Mesothelial cell of epicardium (in vitro differentiated cells): Measurements from ENCODE around the gene GPC6. TPM values are rescaled to one million over a fixed set of nuclear protein-coding genes. Genes with fewer than 3 reads are reported as not detected.

Experiments
- DNase-seq, 2 experiments: peaks; one replicate each; pipeline ENCODE4 v3.0.0; 2021; ENCODE audit warnings: low spot score in 2 of 2; ENCODE audit not compliant: unreplicated experiment in 2 of 2
- H3K27ac Mint-ChIP-seq: 2 replicates; pipeline ENCODE4 v1.8.0; 2021; ENCODE audit warnings: mixed read lengths
- H3K27me3 Mint-ChIP-seq: 2 replicates; pipeline ENCODE4 v1.8.0; 2021; ENCODE audit warnings: low read depth, mixed read lengths
- H3K36me3 Mint-ChIP-seq: 2 replicates; pipeline ENCODE4 v1.8.0; 2021; ENCODE audit warnings: mixed read lengths
- H3K4me1 Mint-ChIP-seq: 2 replicates; pipeline ENCODE4 v1.8.0; 2021; ENCODE audit warnings: mixed read lengths
- H3K4me3 Mint-ChIP-seq: 2 replicates; pipeline ENCODE4 v1.8.0; 2021; ENCODE audit warnings: mild to moderate bottlenecking, moderate library complexity, mixed read lengths
- H3K9me3 Mint-ChIP-seq: 2 replicates; pipeline ENCODE4 v1.8.0; 2021; ENCODE audit warnings: mixed read lengths
- CTCF ChIP-seq: fragments of 200-600 bp; sonication (generic); IDR thresholded peaks from one replicate; pipeline ENCODE4 v1.5.0; 2021; ENCODE audit warnings: antibody characterized with exemption; ENCODE audit not compliant: unreplicated experiment
- total RNA-seq: library from RNA; stranded (reverse); gene quantifications from 3 replicates; pipeline ENCODE4 v1.2.1, GENCODE V29; 2021

The GPC6 gene
- total RNA-seq, 1 donor from 2014 or later = 112 TPM

GRCh38 chr13:94315188-94315587 is 1088.6 kb downstream of the GPC6 start:
- DNase-seq = no peak
- Mint-ChIP-seq H3K36me3 (peaks cover 4% of the 10 kb centered on the region), H3K9me3 (no peaks in the 10 kb centered on the region), H3K27me3 (no peaks in the 10 kb centered on the region), H3K4me1 (peaks cover 30% of the 10 kb centered on the region), H3K4me3 (no peak overlapping the region), H3K27ac (no peak overlapping the region)
- TF ChIP-seq CTCF = no peak

GRCh38 chr13:94317063-94317491 is 1090.5 kb downstream of the GPC6 start:
- no peak overlapping the region for H3K4me3 Mint-ChIP-seq
- DNase-seq = no peak
- H3K27me3 Mint-ChIP-seq = no peaks in the 10 kb centered on the region
- H3K4me1 Mint-ChIP-seq = peaks cover 19% of the 10 kb centered on the region
- peaks cover 10% of the 10 kb centered on the region for H3K36me3 Mint-ChIP-seq
- peaks cover 11% of the 10 kb centered on the region for H3K9me3 Mint-ChIP-seq
- no peak for TF ChIP-seq CTCF
- peak overlapping the region; percentile 44 for H3K27ac Mint-ChIP-seq

- H3K27ac Mint-ChIP-seq = no peak overlapping the region
Measured at GRCh38 chr13:94318418-94318817, 1091.8 kb downstream of the GPC6 start.

GRCh38 chr13:94319501-94319900 is 1092.9 kb downstream of the GPC6 start:
- no peak for TF ChIP-seq CTCF
- Mint-ChIP-seq H3K27ac (no peak overlapping the region), H3K9me3 (peaks cover 13% of the 10 kb centered on the region), H3K4me3 (no peak overlapping the region), H3K27me3 (no peaks in the 10 kb centered on the region), H3K4me1 (peaks cover 20% of the 10 kb centered on the region), H3K36me3 (peaks cover 11% of the 10 kb centered on the region)
- no peak for DNase-seq

More at GRCh38 chr13:94318418-94318817, 1091.8 kb downstream of the GPC6 start:
- Mint-ChIP-seq H3K4me3 (no peak overlapping the region), H3K27me3 (no peaks in the 10 kb centered on the region), H3K36me3 (peaks cover 11% of the 10 kb centered on the region), H3K9me3 (peaks cover 13% of the 10 kb centered on the region), H3K4me1 (peaks cover 13% of the 10 kb centered on the region)
- DNase-seq = no peak
- no peak for TF ChIP-seq CTCF

- no peak overlapping the region for H3K4me3 Mint-ChIP-seq
- no peak for DNase-seq
- H3K27me3 Mint-ChIP-seq = no peaks in the 10 kb centered on the region
- H3K4me1 Mint-ChIP-seq = peaks cover 38% of the 10 kb centered on the region
- no peak for TF ChIP-seq CTCF
- H3K36me3 Mint-ChIP-seq = peaks cover 11% of the 10 kb centered on the region
- no peak overlapping the region for H3K27ac Mint-ChIP-seq
- H3K9me3 Mint-ChIP-seq = peaks cover 13% of the 10 kb centered on the region
Measured at GRCh38 chr13:94322925-94323763, 1096.5 kb downstream of the GPC6 start.
